Colon (tissue), 2 donors: ENCODE measurements around the gene GRB10.

Source experiments
- FAIRE-seq: peaks from 2 replicates; lab custom pipeline; 2012; peaks lifted over from hg19 to GRCh38; lab: Jason Lieb, UNC
- donor health status: control.
- donor health status: control.

GRB10 gene

GRCh38 chr7:50632561-50633413 lies 149.9 kb downstream of the GRB10 start:
- FAIRE-seq, result no peak

- no peak for FAIRE-seq
Measured at GRCh38 chr7:50631639-50632038, 151.1 kb downstream of the GRB10 start.

- no peak for FAIRE-seq
Measured at GRCh38 chr7:50631100-50631499, 151.6 kb downstream of the GRB10 start.

GRCh38 chr7:50629238-50629901 lies 153.3 kb downstream of the GRB10 start:
- no peak for FAIRE-seq

- FAIRE-seq, result no peak
Measured at GRCh38 chr7:50628434-50629084, 154.1 kb downstream of the GRB10 start.

GRCh38 chr7:50627824-50628361 lies 154.8 kb downstream of the GRB10 start:
- FAIRE-seq, result no peak

- no peak for FAIRE-seq
Measured at GRCh38 chr7:50626286-50626685, 156.4 kb downstream of the GRB10 start.

GRCh38 chr7:50625360-50625759 lies 157.3 kb downstream of the GRB10 start:
- FAIRE-seq, result no peak

GRCh38 chr7:50622821-50623220 lies 159.9 kb downstream of the GRB10 start:
- no peak for FAIRE-seq

- no peak for FAIRE-seq
Measured at GRCh38 chr7:50621973-50622490, 160.7 kb downstream of the GRB10 start.

- no peak for FAIRE-seq
Measured at GRCh38 chr7:50621206-50621605, 161.5 kb downstream of the GRB10 start.

- no peak for FAIRE-seq
Measured at GRCh38 chr7:50620433-50620832, 162.3 kb downstream of the GRB10 start.

- FAIRE-seq, result no peak
Measured at GRCh38 chr7:50619684-50620083, 163.0 kb downstream of the GRB10 start.

- no peak for FAIRE-seq
Measured at GRCh38 chr7:50618281-50618680, 164.4 kb downstream of the GRB10 start.

- no peak for FAIRE-seq
Measured at GRCh38 chr7:50615519-50616080, 167.1 kb downstream of the GRB10 start.

GRCh38 chr7:50614721-50615518 lies 167.8 kb downstream of the GRB10 start:
- no peak for FAIRE-seq

- FAIRE-seq, result no peak
Measured at GRCh38 chr7:50613473-50613872, 169.2 kb downstream of the GRB10 start.

GRCh38 chr7:50612704-50613103 lies 170.0 kb downstream of the GRB10 start:
- FAIRE-seq, result no peak

GRCh38 chr7:50610521-50611277 lies 172.0 kb downstream of the GRB10 start:
- FAIRE-seq, result no peak

GRCh38 chr7:50608196-50608906 lies 174.3 kb downstream of the GRB10 start:
- no peak for FAIRE-seq
